HepG2 (cell line): ENCODE data around the gene VDR. TPM values are rescaled to one million over a fixed set of nuclear protein-coding genes. Genes with fewer than 3 reads are reported as not detected.

ENCODE experiments used
- HOXA3 ChIP-seq: sonication (generic); formaldehyde crosslinking; IDR thresholded peaks from 2 replicates; pipeline ENCODE4 v1.5.0; 2020; ENCODE audit warnings: missing genetic modification reagents
- STAG1 ChIP-seq: sonication (generic); formaldehyde crosslinking; IDR thresholded peaks from 2 replicates; pipeline ENCODE4 v1.4.0; 2020; ENCODE audit warnings: missing genetic modification reagents
- TCF7 ChIP-seq: sonication (generic); IDR thresholded peaks from 2 replicates; pipeline ENCODE4 v1.6.1; 2016; ENCODE audit warnings: antibody characterized with exemption, low read depth
- ZBTB38 ChIP-seq: sonication (generic); formaldehyde crosslinking; IDR thresholded peaks from 2 replicates; pipeline ENCODE4 v1.5.1; 2020; ENCODE audit warnings: mild to moderate bottlenecking, missing genetic modification reagents
- ZNF687 ChIP-seq: sonication (generic); formaldehyde crosslinking; IDR thresholded peaks from 2 replicates; pipeline ENCODE4 v1.5.1; 2020; ENCODE audit warnings: mild to moderate bottlenecking, missing genetic modification reagents, moderate library complexity
- ZNF704 ChIP-seq: sonication (generic); formaldehyde crosslinking; IDR thresholded peaks from 2 replicates; pipeline ENCODE4 v1.8.1; 2023; ENCODE audit warnings: mild to moderate bottlenecking, inconsistent platforms, moderate library complexity, missing genetic modification reagents, borderline replicate concordance
- ZNF770 ChIP-seq: sonication (generic); formaldehyde crosslinking; IDR thresholded peaks from 2 replicates; pipeline ENCODE4 v1.5.0; 2020; ENCODE audit warnings: mild to moderate bottlenecking, missing genetic modification reagents
- polyA plus RNA-seq, 8 experiments: library from polyadenylated mRNA; depleted of rRNA in 3 of 8; stranded (reverse) in 7 of 8; unstranded in 1 of 8; fragments of >200 nt; fragmentation: Illumina TruSeq in 4 of 8; extraction: Trizol in 4 of 8; gene quantifications; 2 replicates each; pipeline versions ENCODE4 v1.2.1 to v1.2.3, GENCODE V29; 2011 to 2016; ENCODE audit warnings: low read depth in 4 of 8, missing spikeins in 1 of 8, mixed read lengths in 1 of 8; ENCODE audit not compliant: insufficient read depth in 1 of 8
- total RNA-seq, 5 experiments: library from RNA; depleted of rRNA; stranded (reverse); fragments of >200 nt; fragmentation: Illumina TruSeq; extraction: Trizol; gene quantifications; 2 replicates each; pipeline ENCODE4 v1.2.3, GENCODE V29; 2016; ENCODE audit warnings: low read depth in 1 of 5
- TF ChIP-seq, protein P1 (sequence below): sonication (generic); formaldehyde crosslinking; IDR thresholded peaks from 2 replicates; pipeline ENCODE4 v1.8.1; 2023; ENCODE audit warnings: mild to moderate bottlenecking, moderate library complexity, missing genetic modification reagents
- TF ChIP-seq, protein P2 (sequence below): IDR thresholded peaks from 2 replicates; pipeline ENCODE4 v1.6.1; 2012; ENCODE audit warnings: low read length, improper control_type of control experiment
- TF ChIP-seq, protein P3 (sequence below): sonication (generic); formaldehyde crosslinking; conservative IDR thresholded peaks from 2 replicates; pipeline ENCODE4 v1.4.0; 2020; ENCODE audit warnings: mild to moderate bottlenecking, missing genetic modification reagents, moderate library complexity

The VDR gene
- total and polyA plus RNA-seq, 2 of the 13 experiments (the other 11 are each of a cell fraction or from before 2014, with no cell fraction given), result 0.08 to 0.33 TPM

DNA sequence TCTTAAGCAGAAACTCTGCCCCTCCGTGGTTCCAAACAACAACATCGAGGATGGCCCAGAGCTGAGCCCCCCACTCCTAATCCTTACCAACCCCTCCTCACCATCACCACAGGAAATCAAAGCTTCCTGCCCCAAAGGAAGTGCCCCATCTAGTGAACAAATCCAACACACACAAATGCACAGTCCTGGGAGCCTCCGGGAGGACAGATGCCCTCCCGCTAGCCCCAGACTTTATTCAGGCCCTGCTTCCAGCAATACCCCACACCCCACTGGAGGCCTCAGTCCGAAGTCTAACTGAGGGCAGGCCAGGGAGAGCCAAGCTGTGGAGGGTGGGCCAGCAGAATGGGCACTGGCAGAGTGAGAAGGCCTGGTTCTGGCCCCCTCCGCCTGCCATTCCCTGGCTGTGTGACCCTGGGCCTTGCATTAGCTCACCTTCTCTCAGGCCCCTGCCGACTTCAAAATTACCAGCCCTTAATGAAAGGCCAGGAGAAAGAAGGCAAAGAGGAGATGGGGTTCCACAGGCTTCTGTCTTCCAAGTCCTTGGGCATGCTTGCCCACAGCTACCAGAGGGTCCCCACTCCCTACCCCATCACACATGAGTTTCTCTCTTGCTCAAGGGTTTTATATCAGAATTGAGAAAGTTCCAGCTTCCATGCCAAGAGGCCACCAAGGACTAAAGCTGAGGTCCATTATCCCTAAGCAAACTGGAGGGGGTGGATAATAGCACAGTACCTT is 87.4 kb downstream of the VDR start (continued):
- TF ChIP-seq HOXA3 (CRISPR knock-in tag), result no peak
- TF ChIP-seq ZNF687, result peak; percentile 52
- TF ChIP-seq, protein P1, sequence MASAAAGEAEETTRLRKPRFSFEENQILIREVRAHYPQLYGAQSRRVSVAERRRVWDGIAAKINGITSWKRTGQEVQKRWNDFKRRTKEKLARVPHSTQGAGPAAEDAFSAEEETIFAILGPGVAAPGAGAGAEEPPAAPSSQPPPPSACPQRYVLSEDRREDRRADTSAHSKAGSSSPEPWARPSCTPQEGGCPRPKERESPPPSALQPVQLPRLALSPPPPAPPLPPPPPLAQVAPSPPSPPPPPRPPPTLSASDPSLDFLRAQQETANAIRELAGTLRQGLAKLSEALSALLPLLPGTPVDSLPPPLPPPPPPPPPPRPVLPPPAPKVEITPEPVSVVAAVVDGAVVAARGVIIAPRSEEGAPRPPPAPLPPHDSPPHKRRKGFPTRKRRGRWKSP (CRISPR knock-in tag), result 0 out of 2 replicates have a peak, but pooled peaks have one; percentile 24
- TF ChIP-seq STAG1, result 0 out of 2 replicates have a peak, but pooled peaks have one; percentile 7
- no peak for TF ChIP-seq ZNF704 (CRISPR knock-in tag)
- peak; percentile 83 for TF ChIP-seq ZNF770 (CRISPR knock-in tag)
- no peak for TF ChIP-seq TCF7
- TF ChIP-seq, protein P2, sequence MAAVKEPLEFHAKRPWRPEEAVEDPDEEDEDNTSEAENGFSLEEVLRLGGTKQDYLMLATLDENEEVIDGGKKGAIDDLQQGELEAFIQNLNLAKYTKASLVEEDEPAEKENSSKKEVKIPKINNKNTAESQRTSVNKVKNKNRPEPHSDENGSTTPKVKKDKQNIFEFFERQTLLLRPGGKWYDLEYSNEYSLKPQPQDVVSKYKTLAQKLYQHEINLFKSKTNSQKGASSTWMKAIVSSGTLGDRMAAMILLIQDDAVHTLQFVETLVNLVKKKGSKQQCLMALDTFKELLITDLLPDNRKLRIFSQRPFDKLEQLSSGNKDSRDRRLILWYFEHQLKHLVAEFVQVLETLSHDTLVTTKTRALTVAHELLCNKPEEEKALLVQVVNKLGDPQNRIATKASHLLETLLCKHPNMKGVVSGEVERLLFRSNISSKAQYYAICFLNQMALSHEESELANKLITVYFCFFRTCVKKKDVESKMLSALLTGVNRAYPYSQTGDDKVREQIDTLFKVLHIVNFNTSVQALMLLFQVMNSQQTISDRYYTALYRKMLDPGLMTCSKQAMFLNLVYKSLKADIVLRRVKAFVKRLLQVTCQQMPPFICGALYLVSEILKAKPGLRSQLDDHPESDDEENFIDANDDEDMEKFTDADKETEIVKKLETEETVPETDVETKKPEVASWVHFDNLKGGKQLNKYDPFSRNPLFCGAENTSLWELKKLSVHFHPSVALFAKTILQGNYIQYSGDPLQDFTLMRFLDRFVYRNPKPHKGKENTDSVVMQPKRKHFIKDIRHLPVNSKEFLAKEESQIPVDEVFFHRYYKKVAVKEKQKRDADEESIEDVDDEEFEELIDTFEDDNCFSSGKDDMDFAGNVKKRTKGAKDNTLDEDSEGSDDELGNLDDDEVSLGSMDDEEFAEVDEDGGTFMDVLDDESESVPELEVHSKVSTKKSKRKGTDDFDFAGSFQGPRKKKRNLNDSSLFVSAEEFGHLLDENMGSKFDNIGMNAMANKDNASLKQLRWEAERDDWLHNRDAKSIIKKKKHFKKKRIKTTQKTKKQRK, result no peak
- TF ChIP-seq, protein P3, sequence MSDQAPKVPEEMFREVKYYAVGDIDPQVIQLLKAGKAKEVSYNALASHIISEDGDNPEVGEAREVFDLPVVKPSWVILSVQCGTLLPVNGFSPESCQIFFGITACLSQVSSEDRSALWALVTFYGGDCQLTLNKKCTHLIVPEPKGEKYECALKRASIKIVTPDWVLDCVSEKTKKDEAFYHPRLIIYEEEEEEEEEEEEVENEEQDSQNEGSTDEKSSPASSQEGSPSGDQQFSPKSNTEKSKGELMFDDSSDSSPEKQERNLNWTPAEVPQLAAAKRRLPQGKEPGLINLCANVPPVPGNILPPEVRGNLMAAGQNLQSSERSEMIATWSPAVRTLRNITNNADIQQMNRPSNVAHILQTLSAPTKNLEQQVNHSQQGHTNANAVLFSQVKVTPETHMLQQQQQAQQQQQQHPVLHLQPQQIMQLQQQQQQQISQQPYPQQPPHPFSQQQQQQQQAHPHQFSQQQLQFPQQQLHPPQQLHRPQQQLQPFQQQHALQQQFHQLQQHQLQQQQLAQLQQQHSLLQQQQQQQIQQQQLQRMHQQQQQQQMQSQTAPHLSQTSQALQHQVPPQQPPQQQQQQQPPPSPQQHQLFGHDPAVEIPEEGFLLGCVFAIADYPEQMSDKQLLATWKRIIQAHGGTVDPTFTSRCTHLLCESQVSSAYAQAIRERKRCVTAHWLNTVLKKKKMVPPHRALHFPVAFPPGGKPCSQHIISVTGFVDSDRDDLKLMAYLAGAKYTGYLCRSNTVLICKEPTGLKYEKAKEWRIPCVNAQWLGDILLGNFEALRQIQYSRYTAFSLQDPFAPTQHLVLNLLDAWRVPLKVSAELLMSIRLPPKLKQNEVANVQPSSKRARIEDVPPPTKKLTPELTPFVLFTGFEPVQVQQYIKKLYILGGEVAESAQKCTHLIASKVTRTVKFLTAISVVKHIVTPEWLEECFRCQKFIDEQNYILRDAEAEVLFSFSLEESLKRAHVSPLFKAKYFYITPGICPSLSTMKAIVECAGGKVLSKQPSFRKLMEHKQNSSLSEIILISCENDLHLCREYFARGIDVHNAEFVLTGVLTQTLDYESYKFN, result 0 out of 2 replicates have a peak, but pooled peaks have one; percentile 21
- TF ChIP-seq ZBTB38 (CRISPR knock-in tag), result peak; percentile 32; the same call in 1 of the 2 replicates
